Hematopoietic multipotent progenitor cell treated with erythropoietin and hydrocortisone succinate and interleukin-3 and kit ligand, for 8 days (in vitro differentiated cells): ENCODE results near the gene CLIP4.
"Not testable (repeated sequence)": the region's sequence is repeated elsewhere in the genome, so short reads cannot be mapped to it uniquely, and the experiment has no call there.

ENCODE experiments used
- DNase-seq: peaks from one replicate; pipeline ENCODE4 v3.0.0-alpha.2; 2015

The CLIP4 gene

GRCh38 chr2:29114946-29115609 is at the start of gene CLIP4:
Gene CLIP4 (plus strand): TSS chr2:29115415. CDS start chr2:29121389, 5,974 bp downstream.
- peak; percentile 31 for DNase-seq

- DNase-seq, result no peak
These were observed 48.8 kb upstream of the CLIP4 start for GRCh38 chr2:29066271-29066860.

GRCh38 chr2:29066997-29067605 is 48.1 kb upstream of the CLIP4 start:
- no peak for DNase-seq

GRCh38 chr2:29068513-29068912 is 46.7 kb upstream of the CLIP4 start:
- DNase-seq, result no peak

GRCh38 chr2:29070526-29070925 is 44.7 kb upstream of the CLIP4 start:
- DNase-seq, result no peak

GRCh38 chr2:29071032-29071975 is 43.9 kb upstream of the CLIP4 start:
- no peak for DNase-seq

GRCh38 chr2:29072251-29072650 is 43.0 kb upstream of the CLIP4 start:
- no peak for DNase-seq

- DNase-seq, result no peak
These were observed 42.1 kb upstream of the CLIP4 start for GRCh38 chr2:29072971-29073725.

GRCh38 chr2:29073933-29074332 is 41.3 kb upstream of the CLIP4 start:
- no peak for DNase-seq

GRCh38 chr2:29074411-29074810 is 40.8 kb upstream of the CLIP4 start, which contains the start of gene PCARE:
Gene PCARE (minus strand): TSS chr2:29074523. CDS start chr2:29074261, 262 bp downstream.
- no peak for DNase-seq

GRCh38 chr2:29075894-29076705 is 39.1 kb upstream of the CLIP4 start:
- no peak for DNase-seq

- DNase-seq, result no peak
These were observed 35.3 kb upstream of the CLIP4 start for GRCh38 chr2:29079887-29080286.

GRCh38 chr2:29080886-29081743 is 34.1 kb upstream of the CLIP4 start:
- no peak for DNase-seq

- no peak for DNase-seq
These were observed 32.3 kb upstream of the CLIP4 start for GRCh38 chr2:29082804-29083495.

- no peak for DNase-seq
These were observed 30.7 kb upstream of the CLIP4 start for GRCh38 chr2:29084554-29084953.

- not testable (repeated sequence) for DNase-seq
These were observed 24.9 kb upstream of the CLIP4 start for GRCh38 chr2:29090311-29090710.

GRCh38 chr2:29096969-29097368 is 18.2 kb upstream of the CLIP4 start:
- no peak for DNase-seq

- no peak for DNase-seq
These were observed 17.6 kb upstream of the CLIP4 start for GRCh38 chr2:29097569-29097968.

- no peak for DNase-seq
These were observed 14.7 kb upstream of the CLIP4 start for GRCh38 chr2:29100564-29100963.

GRCh38 chr2:29104688-29105087 is 10.5 kb upstream of the CLIP4 start:
- DNase-seq, result no peak
